Stomach smooth muscle (tissue), 2 donors: ENCODE measurements around the gene TSEN54.

Experiments
- H3K27ac ChIP-seq: one replicate; pipeline ENCODE4 v1.7.0; 2013; ENCODE audit warnings: mild to moderate bottlenecking, low read length, inconsistent platforms
- H3K27me3 ChIP-seq, 2 donors: one replicate each; pipeline ENCODE4 v1.7.0; 2013; ENCODE audit warnings: low read length in 2 of 2; ENCODE audit not compliant: insufficient read depth in 2 of 2, control insufficient read depth in 1 of 2
- H3K36me3 ChIP-seq, 2 donors: one replicate each; pipeline ENCODE4 v1.7.0; 2013; ENCODE audit warnings: low read length in 2 of 2; ENCODE audit not compliant: control insufficient read depth in 2 of 2, insufficient read depth in 2 of 2
- H3K4me1 ChIP-seq: one replicate; pipeline ENCODE4 v1.7.0; 2013; ENCODE audit warnings: low read length; ENCODE audit not compliant: control insufficient read depth, insufficient read depth
- H3K4me3 ChIP-seq, 2 donors: one replicate each; pipeline ENCODE4 v1.7.0; 2013; ENCODE audit warnings: low read length in 2 of 2
- H3K9ac ChIP-seq, 2 donors: one replicate each; pipeline ENCODE4 v1.7.0; 2013; ENCODE audit warnings: low read length in 2 of 2, mild to moderate bottlenecking in 1 of 2
- H3K9me3 ChIP-seq, 2 donors: one replicate each; pipeline ENCODE4 v1.7.0; 2013; ENCODE audit warnings: low read length in 2 of 2; ENCODE audit not compliant: control insufficient read depth in 2 of 2
- donor health status: healthy.
- donor health status: Pancreatic carcinoma.

Gene TSEN54

DNA sequence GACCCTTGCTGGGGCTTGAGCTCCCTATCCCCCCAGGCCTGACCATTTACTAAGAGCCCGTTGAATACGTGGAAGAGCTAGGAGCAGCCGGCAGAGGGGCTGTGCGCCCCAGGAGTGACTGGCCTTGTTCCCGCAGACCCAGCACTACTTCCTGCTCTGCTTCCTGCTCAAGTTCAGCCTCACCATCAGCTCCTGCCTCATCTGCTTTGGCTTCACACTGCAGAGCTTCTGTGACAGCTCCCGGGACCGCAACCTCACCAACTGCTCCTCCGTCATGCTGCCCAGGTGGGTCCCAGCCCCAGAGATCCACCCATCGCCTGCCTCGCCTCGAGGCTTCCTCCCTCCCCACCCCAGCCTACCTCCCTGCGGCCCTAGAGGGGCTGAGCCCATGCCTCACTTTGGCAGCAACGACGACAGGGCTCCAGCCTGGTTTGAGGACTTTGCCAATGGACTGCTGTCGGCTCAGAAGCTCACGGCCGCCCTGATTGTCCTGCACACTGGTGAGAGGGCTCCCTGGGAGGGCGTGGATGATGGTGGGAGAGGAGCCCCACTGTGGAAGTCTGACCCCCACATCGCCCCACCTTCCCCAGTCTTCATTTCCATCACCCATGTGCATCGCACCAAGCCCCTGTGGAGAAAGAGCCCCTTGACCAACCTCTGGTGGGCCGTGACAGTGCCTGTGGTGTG, 18.1 kb upstream of the TSEN54 start:
- Histone ChIP-seq H3K4me1 (peaks cover 14% of the 10 kb centered on the region), H3K9me3 (no peaks in the 10 kb centered on the region), H3K27me3 (no peaks in the 10 kb centered on the region), H3K4me3 (no peak overlapping the region), H3K36me3 (peaks cover 30 to 40% of the 10 kb centered on the region in 2 donors), H3K27ac (no peak overlapping the region), H3K9ac (no peak overlapping the region)

GRCh38 chr17:75498726-75499213, 17.6 kb upstream of the TSEN54 start:
- Histone ChIP-seq H3K27me3 (no peaks in the 10 kb centered on the region), H3K4me3 (no peak overlapping the region), H3K9me3 (no peaks in the 10 kb centered on the region), H3K36me3 (peaks cover 25 to 37% of the 10 kb centered on the region in 2 donors), H3K4me1 (peaks cover 14% of the 10 kb centered on the region), H3K27ac (peak overlapping the region; percentile 18), H3K9ac (no peak overlapping the region)

DNA sequence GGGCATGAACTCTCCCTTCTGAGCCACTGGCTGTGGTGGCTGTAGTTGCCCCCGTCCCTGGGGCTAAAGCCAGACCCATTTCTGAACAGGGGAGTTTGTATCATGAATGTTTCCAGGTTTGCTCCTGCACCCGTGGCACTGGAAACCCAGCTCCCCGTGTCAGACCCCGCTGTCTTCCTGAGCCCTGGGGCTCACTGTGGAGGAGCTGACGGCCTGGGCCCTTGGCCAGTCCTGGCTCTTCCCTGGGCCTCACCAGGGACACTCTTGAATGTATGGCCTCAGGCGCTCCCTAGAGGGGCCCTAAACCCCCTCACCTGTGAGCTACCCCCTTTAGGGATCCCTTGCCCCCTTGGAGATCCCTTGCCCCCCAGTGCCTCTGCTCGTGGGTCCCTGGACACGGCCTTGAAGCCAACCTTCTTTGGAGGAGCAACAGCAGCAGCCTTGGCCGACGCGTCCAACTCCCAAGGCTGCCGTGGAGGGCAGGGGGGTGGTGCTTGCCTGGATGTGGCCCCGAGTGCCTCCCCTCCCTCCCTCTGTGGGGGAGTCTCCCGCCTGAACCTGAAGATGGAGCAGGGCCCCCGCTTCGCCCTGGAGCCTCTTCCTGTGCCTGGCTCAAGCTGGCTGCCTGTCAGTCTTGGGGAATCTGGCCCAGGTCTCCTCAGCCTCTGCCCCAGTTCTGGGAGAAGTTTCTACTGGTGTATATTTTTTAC, 16.9 kb upstream of the TSEN54 start:
- Histone ChIP-seq H3K4me1 (peaks cover 14% of the 10 kb centered on the region), H3K36me3 (peaks cover 25 to 34% of the 10 kb centered on the region in 2 donors), H3K9me3 (no peaks in the 10 kb centered on the region), H3K27me3 (no peaks in the 10 kb centered on the region), H3K4me3 (no peak overlapping the region), H3K27ac (peak overlapping the region; percentile 18), H3K9ac (no peak overlapping the region)

DNA sequence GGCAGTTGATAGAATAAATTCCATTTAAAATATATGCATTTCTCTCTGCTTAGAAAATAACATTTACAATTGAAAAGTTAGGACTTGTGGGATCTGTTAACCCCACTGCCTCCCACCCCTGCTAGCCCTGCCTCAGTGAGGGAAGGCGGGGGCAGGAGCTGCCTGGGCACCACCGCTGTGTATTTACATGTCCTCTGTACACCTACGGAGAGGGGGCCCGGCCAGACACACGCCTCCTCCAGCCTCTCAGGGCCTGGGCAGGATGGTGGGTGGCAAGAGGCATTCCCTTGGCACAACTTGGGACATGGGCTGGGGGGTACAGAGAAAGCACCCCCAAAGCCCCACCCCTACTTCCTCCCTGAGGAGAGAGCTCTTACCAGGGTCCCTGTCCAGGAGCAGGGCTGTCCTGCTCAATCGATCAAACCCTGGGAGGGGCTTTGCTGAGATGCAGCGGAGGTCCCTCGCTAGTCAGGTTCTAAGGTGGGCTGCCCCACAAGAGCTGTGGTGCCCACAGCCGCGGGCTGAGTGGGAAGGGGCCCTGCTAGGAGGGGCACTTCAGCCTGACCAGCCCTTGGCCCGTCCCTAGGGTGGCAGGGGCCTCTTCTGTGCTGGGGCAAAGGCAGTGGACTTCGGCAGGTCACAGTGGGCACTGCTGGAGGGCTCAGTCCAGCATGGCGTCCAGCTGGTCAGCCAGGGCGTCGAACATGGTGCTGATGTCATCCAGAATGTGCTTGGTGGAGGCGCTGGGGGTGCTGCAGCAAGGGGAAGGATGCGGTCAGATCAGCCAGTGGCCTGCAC, 15.7 kb upstream of the TSEN54 start:
- Histone ChIP-seq H3K9ac (no peak overlapping the region), H3K27me3 (no peaks in the 10 kb centered on the region), H3K36me3 (peaks cover 20 to 33% of the 10 kb centered on the region in 2 donors), H3K27ac (no peak overlapping the region), H3K4me1 (peaks cover 14% of the 10 kb centered on the region), H3K9me3 (no peaks in the 10 kb centered on the region), H3K4me3 (no peak overlapping the region)

DNA sequence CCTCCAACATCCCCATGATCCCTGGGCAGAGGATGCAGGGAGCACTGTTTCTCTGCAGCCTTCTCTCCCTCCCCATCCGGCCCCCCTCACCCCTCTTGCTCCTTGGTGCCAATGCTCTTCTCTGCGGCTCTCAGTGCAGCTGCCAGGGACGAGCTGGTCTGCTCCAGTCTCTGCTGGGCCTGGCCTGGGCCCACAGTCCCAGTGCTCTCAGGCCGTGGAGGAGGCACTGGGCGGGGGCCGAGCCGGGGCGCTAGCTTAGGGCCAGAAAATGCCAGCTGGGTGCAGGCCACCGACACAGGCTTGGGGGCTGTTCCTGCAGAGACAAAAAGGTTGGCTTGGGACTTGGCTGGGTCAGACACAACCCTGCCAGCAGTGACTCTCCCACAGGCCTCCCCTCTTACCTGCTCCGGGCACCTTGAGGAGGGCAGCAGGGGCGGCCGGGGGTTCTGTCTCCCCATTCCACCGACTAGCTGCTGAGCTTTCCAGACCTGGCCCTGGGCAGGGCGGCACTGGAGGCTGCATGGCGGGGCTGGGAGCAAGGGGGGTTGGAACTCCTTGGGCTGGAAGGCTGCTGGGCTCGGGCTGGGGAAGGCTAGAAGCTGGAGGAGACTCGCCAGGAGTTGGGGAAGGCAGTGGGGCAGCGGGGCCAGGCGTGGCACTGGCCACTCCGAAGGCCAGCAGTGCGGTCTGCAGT, 14.8 kb upstream of the TSEN54 start:
- Histone ChIP-seq H3K9ac (no peak overlapping the region), H3K27ac (peak overlapping the region; percentile 46), H3K4me3 (no peak overlapping the region), H3K36me3 (peaks cover 23 to 31% of the 10 kb centered on the region in 2 donors), H3K4me1 (peaks cover 14% of the 10 kb centered on the region), H3K9me3 (no peaks in the 10 kb centered on the region), H3K27me3 (no peaks in the 10 kb centered on the region)

DNA sequence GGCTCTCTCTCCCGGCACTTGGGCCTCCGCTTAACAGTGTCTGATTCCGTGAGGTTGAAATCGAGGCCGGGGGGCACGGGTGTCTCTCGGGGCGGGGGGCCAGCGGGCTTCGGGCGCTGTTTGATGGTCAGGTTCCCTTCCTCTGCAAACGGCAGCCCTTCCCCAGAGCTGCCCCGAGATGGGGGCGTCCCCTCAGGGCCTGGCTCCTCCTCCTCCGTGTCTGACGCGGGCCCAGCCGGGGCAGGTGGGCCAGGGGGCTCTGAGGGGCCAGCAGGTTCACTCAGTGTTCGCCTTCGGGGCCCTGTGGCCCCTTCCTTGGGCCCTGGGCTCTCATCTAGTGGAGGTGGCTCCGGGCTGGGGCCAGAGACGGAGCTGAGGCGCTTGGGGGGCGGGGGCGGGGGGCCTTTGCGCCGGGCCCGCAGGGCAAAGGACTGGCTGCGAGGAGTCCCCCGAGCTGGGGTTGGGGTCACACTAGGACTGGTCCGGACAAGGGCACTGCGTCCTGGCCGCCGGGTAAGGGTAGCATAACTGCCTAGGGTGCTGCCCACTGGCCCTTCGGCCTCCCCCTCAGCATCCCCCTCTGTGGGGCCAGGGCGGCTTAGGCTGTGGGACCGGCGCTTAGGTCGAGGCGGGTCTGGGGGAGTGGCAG, 14.1 kb upstream of the TSEN54 start:
- Histone ChIP-seq H3K9me3 (no peaks in the 10 kb centered on the region), H3K9ac (no peak overlapping the region), H3K27ac (peak overlapping the region; percentile 46), H3K4me3 (no peak overlapping the region), H3K27me3 (no peaks in the 10 kb centered on the region), H3K36me3 (peaks cover 28 to 33% of the 10 kb centered on the region in 2 donors), H3K4me1 (peaks cover 14% of the 10 kb centered on the region)

- no peak overlapping the region for H3K9ac ChIP-seq
- no peaks in the 10 kb centered on the region for H3K27me3 ChIP-seq
- H3K4me3 ChIP-seq, result no peak overlapping the region
- peaks cover 14% of the 10 kb centered on the region for H3K4me1 ChIP-seq
- no peaks in the 10 kb centered on the region for H3K9me3 ChIP-seq
- H3K27ac ChIP-seq, result no peak overlapping the region
- peaks cover 30% of the 10 kb centered on the region in 2 donors for H3K36me3 ChIP-seq
Observed at GRCh38 chr17:75502721-75503329, 13.5 kb upstream of the TSEN54 start.

GRCh38 chr17:75503337-75503950, 12.9 kb upstream of the TSEN54 start:
- no peak overlapping the region for H3K4me3 ChIP-seq
- H3K9ac ChIP-seq, result no peak overlapping the region
- no peaks in the 10 kb centered on the region for H3K9me3 ChIP-seq
- no peak overlapping the region for H3K27ac ChIP-seq
- H3K4me1 ChIP-seq, result peaks cover 16% of the 10 kb centered on the region
- no peaks in the 10 kb centered on the region for H3K27me3 ChIP-seq
- peaks cover 25 to 26% of the 10 kb centered on the region in 2 donors for H3K36me3 ChIP-seq

GRCh38 chr17:75503976-75504346, 12.4 kb upstream of the TSEN54 start:
- Histone ChIP-seq H3K27me3 (no peaks in the 10 kb centered on the region), H3K4me1 (peaks cover 20% of the 10 kb centered on the region), H3K9me3 (no peaks in the 10 kb centered on the region), H3K36me3 (peaks cover 25 to 26% of the 10 kb centered on the region in 2 donors), H3K4me3 (no peak overlapping the region), H3K9ac (no peak overlapping the region), H3K27ac (no peak overlapping the region)
